ENCODE measurements around the gene ZKSCAN3.

Gene ZKSCAN3

DNA sequence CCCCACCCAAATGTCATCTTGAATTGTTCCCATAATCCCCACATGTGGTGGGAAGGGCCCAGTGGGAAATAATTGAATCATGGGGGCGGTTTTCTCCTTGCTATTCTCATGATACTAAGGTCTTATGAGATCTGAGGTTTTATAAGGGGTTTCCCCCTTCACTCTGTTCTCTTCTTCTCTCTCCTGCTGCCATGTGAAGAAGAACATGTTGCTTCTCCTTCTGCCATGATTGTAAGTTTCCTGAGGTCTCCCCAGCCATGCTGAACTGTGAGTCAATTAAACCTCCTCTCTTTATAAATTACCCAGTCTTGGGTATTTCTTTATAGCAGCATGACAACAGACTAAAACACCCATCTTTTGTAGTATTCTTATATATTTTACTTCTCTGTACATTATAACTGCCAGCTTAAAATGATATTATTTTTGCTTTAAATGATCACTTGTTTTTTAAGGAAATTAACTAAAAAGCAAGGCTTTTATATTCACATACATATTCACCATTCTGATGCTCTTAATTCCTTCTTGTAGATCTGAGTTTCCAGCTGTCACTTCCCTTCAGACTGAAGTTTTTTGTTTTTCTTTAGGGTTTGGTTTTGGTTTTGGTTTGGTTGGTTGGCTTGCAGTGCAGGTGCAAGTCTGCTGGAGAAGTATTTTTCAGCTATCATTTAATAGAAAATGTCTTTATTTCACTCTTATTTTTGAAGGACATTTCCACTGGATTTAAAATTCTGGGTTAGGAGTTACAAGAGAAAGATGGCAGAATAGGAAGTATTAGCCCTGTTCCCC is 9.2 kb upstream of the ZKSCAN3 start:
- Histone ChIP-seq H2AFZ (no peak overlapping the region), H3K4me3 (ENCODE audit: low read depth, low read length) (no peak overlapping the region), H3K9me3 (ENCODE audit: control insufficient read depth, low read length) (no peaks in the 10 kb centered on the region), H3K4me1 (peaks cover 13% of the 10 kb centered on the region), H3K9ac (no peak overlapping the region), H3K79me2 (no peaks in the 10 kb centered on the region), H3K27me3 (ENCODE audit: control insufficient read depth, insufficient read depth, low read length) (no peaks in the 10 kb centered on the region), H3K4me2 (ENCODE audit: low read length) (no peak overlapping the region), H3K36me3 (ENCODE audit: control insufficient read depth, insufficient read depth, low read length) (no peaks in the 10 kb centered on the region), H3K27ac (no peak overlapping the region)
- TF ChIP-seq, protein P1, sequence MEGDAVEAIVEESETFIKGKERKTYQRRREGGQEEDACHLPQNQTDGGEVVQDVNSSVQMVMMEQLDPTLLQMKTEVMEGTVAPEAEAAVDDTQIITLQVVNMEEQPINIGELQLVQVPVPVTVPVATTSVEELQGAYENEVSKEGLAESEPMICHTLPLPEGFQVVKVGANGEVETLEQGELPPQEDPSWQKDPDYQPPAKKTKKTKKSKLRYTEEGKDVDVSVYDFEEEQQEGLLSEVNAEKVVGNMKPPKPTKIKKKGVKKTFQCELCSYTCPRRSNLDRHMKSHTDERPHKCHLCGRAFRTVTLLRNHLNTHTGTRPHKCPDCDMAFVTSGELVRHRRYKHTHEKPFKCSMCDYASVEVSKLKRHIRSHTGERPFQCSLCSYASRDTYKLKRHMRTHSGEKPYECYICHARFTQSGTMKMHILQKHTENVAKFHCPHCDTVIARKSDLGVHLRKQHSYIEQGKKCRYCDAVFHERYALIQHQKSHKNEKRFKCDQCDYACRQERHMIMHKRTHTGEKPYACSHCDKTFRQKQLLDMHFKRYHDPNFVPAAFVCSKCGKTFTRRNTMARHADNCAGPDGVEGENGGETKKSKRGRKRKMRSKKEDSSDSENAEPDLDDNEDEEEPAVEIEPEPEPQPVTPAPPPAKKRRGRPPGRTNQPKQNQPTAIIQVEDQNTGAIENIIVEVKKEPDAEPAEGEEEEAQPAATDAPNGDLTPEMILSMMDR (IDR thresholded peaks at IDR 0.05): no peak

DNA sequence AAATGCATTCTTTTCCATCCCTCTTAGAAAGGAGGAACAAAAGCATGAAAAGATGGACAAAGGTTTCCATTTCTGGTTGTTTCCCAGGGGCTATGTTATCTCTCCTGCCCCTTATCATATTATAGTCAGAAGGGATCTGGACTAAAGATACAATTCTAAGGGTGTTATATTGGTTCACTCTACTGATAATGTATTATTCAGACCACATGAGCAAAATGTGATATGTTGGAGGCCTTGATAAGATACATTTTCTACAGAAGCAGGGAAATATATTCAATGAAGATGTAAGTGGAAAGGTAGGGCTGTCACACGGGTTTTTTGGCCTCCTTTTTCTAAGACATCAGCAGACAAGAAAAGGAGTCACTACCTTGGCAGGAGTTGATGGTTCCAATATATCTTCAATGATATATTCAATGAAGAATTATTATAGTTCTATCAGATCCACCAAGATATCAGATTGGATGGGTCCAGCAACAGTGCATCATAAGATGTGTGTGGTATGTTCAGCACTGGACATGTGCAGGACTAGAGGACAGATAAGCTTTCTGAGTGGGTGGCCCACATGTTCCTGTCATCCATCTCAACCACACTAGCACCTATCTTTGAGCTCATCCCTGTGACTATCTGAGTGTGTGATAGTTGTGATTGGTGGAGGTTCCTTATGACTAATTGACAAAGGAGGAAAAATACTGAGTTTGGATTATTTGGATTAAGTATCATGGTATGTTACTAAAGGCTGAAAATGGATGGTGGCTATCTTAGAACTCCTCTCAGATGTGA is 5.7 kb upstream of the ZKSCAN3 start:
- H3K79me2 ChIP-seq: no peaks in the 10 kb centered on the region
- no peaks in the 10 kb centered on the region for H3K36me3 ChIP-seq (ENCODE audit: control insufficient read depth, insufficient read depth, low read length)
- H2AFZ ChIP-seq: no peak overlapping the region
- no peaks in the 10 kb centered on the region for H3K9me3 ChIP-seq (ENCODE audit: control insufficient read depth, low read length)
- no peak overlapping the region for H3K4me2 ChIP-seq (ENCODE audit: low read length)
- TF ChIP-seq, protein P1 (IDR thresholded peaks at IDR 0.05): no peak
- no peak overlapping the region for H3K4me3 ChIP-seq (ENCODE audit: low read depth, low read length)
- no peak overlapping the region for H3K9ac ChIP-seq
- no peaks in the 10 kb centered on the region for H3K4me1 ChIP-seq
- H3K27me3 ChIP-seq (ENCODE audit: control insufficient read depth, insufficient read depth, low read length): no peaks in the 10 kb centered on the region
- no peak overlapping the region for H3K27ac ChIP-seq

DNA sequence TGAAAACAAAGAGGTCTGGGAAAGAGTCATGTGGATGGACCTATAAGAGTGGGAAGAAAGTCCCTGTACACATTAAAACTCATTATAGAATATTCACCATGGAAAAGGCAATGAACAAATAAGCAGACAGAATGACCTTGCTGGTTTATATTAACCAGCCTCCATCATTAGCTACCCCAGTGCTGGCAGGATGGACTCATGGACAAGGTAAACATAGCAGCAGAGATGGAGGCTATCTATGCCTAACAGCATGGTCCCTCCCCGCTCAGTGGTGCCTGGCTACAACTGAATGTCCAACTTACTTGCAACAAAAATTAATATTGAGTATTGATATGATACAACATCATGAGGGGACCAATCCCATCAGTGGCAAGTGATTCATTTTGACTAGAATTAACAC is 4.5 kb upstream of the ZKSCAN3 start:
- Histone ChIP-seq H3K27ac (no peak overlapping the region), H3K9me3 (ENCODE audit: control insufficient read depth, low read length) (no peaks in the 10 kb centered on the region), H3K4me2 (ENCODE audit: low read length) (no peak overlapping the region), H3K36me3 (ENCODE audit: control insufficient read depth, insufficient read depth, low read length) (no peaks in the 10 kb centered on the region), H3K9ac (no peak overlapping the region), H3K79me2 (no peaks in the 10 kb centered on the region), H3K4me3 (ENCODE audit: low read depth, low read length) (no peak overlapping the region), H3K27me3 (ENCODE audit: control insufficient read depth, insufficient read depth, low read length) (no peaks in the 10 kb centered on the region), H2AFZ (no peak overlapping the region), H3K4me1 (no peaks in the 10 kb centered on the region)
- TF ChIP-seq, protein P1 (IDR thresholded peaks at IDR 0.05): no peak

DNA sequence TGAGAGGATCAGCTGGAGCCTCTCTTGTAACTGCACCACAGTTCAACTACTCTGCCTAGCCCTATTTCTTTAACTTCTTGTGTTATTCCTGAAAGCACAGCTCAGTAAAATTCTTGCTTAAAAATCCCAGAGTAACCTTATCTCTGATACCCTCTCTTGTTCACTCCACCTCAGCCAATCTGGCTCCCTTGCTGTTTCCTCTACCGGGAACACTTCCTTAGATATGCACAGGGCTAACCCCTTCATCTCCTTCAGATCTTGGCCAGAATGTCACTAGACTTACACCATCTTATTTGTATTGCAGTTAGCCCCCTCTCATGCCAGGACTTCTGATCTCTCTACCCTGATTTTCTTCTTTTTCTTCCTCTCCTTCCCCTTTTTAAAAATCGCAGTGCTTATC is 2.6 kb upstream of the ZKSCAN3 start:
- TF ChIP-seq, protein P1 (IDR thresholded peaks at IDR 0.05): no peak
- Histone ChIP-seq H3K27me3 (ENCODE audit: control insufficient read depth, insufficient read depth, low read length) (no peaks in the 10 kb centered on the region), H3K9me3 (ENCODE audit: control insufficient read depth, low read length) (no peaks in the 10 kb centered on the region), H3K79me2 (no peaks in the 10 kb centered on the region), H3K4me2 (ENCODE audit: low read length) (no peak overlapping the region), H3K4me3 (ENCODE audit: low read depth, low read length) (no peak overlapping the region), H3K36me3 (ENCODE audit: control insufficient read depth, insufficient read depth, low read length) (no peaks in the 10 kb centered on the region), H3K4me1 (peaks cover 2% of the 10 kb centered on the region), H3K9ac (no peak overlapping the region), H3K27ac (no peak overlapping the region), H2AFZ (peak overlapping the region; percentile 13)

All from parathyroid adenoma (tissue), 2 donors.